AG08395 (cell line): ENCODE results near the gene TUBD1.
"Not testable (repeated sequence)": the region's sequence is repeated elsewhere in the genome, so short reads cannot be mapped to it uniquely, and the experiment has no call there.

ENCODE experiments used
- DNase-seq: peaks from one replicate; pipeline ENCODE4 v3.0.0; 2012; ENCODE audit warnings: mixed read lengths, low spot score

The TUBD1 gene

DNA sequence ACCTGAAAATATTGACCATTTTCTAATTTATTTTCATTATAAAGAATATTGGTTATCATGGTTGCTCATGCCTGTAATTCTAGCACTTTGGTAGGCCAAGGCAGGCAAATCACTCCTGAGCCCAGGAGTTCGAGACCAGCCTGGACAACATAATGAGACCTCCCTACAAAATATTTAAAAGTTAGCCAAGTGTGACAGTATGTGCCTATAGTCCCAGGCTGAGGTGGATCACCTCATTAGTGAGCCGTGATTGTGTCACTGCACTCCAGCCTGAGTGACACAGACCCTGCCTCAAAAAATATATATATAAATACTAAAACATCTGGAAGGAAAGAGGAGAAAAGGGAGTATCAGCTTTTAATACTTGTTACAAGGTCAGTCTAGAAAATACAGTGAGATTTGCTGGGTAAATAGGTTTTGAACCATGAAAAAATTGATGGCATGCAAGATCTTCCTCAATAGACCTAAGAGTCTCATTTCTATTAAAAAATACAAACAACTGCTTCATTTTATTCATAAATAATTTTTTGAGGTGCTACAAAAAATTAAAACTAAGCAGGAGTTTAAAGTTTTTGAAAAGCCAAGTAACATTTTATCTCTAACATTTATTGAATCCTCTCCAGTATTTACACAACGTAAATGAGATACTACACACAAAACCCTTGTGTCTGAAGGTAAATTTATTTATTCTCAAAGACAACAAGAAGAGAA is 47.7 kb downstream of the TUBD1 start:
- no peak for DNase-seq

- no peak for DNase-seq
Observed at GRCh38 chr17:59842901-59843652, 49.7 kb downstream of the TUBD1 start.

DNA sequence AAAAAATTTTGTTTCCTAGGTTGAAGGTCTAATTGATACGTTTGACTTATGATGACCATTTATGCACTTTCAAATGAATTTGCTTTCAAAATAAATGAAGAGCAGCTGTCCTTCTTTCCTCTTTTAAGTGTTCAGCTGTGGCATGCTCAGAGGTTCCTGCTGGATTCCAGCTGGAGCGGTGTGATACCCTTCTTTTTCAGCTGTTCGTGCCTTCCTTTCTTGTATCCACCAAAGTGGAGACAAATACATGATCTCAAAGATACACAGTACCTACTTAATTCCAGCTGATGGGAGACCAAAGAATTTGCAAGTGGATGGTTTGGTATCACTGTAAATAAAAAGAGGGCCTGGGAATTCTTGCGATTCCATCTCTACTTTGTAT is 50.9 kb downstream of the TUBD1 start:
- not testable (repeated sequence) for DNase-seq

GRCh38 chr17:59841091-59841881 is 51.5 kb downstream of the TUBD1 start:
- not testable (repeated sequence) for DNase-seq

DNA sequence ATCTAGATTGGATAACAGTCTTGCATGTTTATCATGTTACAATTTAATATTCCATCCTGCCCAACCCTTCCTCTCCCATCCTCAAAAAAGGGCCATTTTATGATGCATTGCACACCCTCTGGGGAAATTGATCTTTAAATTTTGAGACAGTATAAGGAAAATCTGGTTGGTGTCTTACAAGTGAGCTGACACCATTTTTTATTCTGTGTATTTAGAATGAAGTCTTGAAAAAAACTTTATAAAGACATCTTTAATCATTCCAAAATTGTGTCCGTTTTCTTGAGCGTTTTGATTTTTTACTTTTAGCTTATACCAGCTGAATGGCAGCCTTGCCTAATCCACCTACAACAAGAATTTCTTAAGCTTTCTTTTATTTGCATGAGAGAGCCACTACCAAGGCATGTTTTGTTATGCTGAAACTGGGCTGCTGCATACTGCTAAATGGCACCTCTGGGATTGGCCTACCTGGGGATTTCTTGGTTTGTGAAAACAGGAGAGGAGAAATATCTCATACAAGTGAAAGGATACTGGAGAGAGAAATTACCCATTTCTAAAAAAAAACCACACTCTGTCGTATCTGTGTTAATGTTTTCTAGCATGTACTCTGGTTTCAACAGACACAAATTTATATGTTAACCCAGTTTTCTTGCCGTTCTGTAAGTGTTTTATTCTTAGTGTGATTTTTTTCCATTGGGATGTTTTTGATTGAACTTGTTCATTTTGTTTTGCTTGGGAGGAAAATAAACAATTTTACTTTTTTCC is 52.2 kb downstream of the TUBD1 start:
- no peak for DNase-seq

DNA sequence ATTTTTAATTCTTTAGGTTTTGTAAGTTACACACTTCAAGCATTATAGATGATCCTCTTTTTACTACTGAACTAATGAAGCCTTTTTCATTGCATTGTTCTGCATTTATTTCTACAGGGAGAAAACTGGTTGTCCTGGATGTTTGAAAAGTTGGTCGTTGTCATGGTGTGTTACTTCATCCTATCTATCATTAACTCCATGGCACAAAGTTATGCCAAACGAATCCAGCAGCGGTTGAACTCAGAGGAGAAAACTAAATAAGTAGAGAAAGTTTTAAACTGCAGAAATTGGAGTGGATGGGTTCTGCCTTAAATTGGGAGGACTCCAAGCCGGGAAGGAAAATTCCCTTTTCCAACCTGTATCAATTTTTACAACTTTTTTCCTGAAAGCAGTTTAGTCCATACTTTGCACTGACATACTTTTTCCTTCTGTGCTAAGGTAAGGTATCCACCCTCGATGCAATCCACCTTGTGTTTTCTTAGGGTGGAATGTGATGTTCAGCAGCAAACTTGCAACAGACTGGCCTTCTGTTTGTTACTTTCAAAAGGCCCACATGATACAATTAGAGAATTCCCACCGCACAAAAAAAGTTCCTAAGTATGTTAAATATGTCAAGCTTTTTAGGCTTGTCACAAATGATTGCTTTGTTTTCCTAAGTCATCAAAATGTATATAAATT is 53.0 kb downstream of the TUBD1 start:
- DNase-seq: no peak

DNA sequence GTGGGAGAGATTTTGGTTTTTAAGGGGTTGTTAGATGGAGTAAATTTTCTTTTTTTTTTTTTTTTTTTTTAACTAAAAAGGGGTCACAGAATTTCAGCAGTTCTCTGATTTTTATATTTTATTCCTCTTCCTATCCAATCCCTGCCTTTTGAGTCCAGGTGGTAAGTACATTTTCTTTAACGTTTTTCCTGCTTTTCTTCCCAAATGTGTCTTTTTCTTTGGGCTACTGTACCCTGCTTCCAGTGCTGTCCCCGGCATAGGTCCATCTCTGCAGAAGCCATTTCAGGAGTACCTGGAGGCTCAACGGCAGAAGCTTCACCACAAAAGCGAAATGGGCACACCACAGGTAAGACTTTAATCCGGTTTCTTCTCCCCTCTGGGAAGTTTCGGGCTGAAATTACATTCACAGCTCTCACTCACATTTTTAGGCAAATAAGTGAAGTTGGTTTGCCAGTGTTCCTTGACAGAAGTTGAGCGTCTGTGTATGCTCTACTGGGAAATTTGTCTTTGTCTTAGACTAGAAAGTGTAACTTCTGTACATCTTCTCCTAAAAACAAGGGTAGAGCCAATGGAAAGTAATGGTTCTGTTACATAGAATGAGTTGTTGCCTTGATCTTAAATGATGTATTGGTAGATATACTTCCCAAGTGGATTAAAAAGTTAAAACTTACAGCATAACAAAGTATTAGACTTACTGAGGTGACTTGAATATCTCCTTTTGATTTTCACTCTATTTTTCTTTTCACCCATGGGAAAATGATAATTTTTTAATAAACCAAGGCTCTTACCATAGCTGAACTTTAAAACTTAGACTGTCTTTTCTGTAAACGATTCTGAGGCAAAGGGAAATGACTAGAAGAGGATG is 54.5 kb downstream of the TUBD1 start:
- DNase-seq: no peak

DNA sequence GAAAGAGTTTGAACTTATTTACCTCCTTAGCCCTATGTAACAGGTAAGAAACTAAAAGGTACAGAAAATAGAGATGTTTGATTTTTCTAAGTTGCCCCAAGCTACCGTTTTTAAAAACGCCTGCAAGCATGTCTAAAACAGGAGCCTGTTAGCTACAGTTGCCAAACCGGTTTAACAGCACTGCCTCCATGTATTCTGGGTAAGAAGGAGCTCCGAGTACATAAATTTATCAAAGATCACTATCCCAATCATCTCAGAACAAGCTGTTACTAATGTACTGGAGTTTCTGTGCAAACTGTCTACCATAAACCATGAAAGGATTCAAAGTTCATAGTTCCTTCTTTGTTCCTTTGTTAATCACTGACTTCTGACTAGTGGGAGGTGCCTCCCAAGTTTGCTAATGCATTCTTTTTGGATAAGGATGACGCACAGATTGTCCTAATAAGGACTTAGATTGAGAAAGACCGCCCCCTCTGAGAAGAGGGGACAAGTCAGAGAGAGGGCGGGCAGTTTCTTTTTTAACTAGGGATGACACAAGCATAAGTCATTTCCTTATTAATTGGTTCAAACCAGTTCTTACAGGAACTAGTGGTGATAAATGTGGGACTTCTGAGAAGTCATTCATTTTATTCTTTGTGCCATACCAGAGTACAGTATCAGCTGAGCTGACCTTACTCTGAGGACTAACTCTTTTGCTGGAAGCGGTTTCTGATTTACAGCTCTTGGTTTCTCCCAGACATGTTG is 55.3 kb downstream of the TUBD1 start:
- DNase-seq: peak; percentile 84

DNA sequence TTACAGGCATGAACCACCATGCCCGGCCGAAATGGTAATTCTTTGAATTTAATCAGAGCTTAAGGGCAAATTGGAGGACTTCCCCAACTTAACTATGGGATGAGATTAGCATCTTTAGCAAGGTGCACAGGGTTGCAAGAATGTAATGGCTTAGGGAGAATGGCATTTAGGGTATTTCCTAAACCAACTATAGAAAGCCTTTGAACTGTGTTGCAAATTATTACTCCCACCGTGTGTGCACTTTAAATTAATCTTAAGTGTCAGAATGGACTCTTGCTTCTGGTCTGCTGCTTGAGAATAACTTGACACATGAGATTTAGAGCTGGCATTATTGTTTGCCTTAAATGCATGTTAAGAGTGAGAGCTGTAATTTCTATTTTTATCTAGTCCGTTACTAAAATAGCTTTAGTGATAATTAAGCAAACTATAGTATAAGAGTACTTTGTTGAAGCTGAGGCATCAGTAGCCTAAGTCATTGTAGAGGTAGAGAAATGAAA is 59.8 kb downstream of the TUBD1 start:
- DNase-seq: no peak

GRCh38 chr17:59830846-59831486 is 61.8 kb downstream of the TUBD1 start:
- DNase-seq: no peak

GRCh38 chr17:59830007-59830630 is 62.6 kb downstream of the TUBD1 start:
- DNase-seq: no peak

DNA sequence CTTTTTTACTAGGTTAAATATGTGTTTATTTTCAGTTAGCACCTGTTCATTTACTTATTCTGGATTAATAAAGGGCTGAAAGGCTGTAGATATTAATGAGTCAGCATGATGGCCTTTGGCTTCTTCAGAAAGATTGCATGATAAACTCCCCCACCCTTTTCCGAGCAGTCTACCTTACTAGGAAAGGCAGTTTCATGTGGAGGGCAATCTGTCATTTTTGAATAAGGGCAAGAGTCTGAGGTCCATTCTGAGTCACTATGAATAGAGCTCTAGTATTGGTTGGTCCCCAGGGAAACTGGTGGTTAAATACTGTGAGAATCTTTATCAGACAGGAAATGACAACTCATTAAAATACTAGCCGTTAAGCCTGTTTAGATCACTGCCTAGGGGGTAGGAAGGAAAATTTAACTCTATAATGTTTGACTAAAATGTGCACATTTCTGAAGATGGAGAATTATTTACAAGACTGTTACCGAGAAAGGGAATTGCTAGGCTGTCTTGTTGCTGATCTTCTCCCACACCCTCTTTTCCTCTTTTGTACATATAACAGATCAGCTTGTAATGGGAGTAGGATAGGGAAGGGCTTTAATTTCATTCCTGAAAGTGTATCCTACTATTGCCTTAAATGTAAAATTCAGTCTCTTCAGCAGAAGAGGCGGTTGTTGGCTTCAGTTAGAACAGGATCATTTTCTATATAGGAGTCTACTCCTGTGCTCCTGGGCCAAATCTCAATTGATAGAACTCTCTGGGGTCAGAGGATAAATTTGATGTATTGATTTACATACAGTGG is 63.3 kb downstream of the TUBD1 start:
- peak; percentile 81 for DNase-seq

DNA sequence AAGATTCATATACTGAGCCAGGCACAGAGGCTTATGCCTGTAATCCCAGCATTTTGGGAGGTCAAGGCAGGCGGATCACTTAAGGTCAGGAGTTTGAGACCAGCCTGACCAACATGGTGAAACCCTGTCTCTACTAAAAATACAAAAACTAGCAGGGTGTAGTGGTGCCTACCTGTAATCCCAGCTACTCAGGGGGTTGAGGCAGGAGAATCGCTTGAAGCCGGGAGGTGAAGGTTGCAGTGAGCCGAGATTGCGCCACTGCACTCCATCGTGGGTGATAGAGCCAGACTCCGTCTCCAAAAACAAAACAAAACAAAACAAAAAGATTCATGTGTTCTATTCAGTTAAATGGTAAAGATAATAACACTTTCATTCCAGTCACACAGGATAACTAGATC is 63.9 kb downstream of the TUBD1 start:
- DNase-seq: not testable (repeated sequence)

GRCh38 chr17:59828478-59828760 is 64.3 kb downstream of the TUBD1 start:
- DNase-seq: no peak

GRCh38 chr17:59827721-59828477 is 64.8 kb downstream of the TUBD1 start:
- DNase-seq: no peak

DNA sequence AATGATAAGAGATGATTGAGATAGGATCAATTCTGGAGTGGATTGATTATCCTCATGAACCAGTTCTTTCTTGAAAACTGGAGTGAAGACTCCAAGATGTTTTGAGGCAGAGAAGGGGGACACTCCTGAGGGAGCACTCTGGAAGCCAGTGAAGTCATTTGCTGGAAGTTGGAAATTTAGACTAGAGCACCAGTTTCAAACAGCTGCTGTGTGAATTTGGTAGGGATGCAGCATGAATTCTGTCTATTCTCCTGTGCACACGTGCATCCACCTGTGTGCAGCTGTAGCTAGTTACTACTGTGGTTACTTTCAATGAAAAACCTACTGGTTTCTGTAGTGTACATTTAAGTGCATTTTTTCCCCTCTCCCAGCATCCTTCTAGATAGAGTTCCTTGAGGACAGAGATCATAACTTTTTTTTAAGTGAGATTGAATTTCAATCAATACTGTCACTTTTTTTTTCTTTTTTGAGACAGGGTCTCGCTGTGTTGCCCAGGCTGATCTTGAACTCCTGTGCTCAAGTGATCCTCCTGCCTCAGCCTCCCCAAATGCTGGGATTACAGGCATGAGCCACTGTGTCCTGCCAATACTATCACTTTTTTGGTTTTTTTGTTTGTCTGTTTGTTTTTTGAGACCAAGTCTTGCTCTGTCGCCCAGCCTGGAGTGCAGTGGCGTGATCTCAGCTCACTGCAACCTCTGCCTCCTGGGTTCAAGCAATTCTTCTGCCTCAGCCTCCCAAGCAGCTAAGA is 65.9 kb downstream of the TUBD1 start:
- no peak for DNase-seq
